Activated CD8-positive, alpha-beta memory T cell treated with anti-CD3 and anti-CD28 coated beads, Interleukin-2, amount 50 U/mL, for 24 hours (primary cell): ENCODE data around the gene SVIL.
A peak's percentile ranks its signal among the peaks of the same experiment; 100 is the strongest.

Experiments used
- DNase-seq: peaks from one replicate; pipeline ENCODE4 v3.0.0-alpha.2; 2020; ENCODE audit errors: extremely low read depth

Gene SVIL

GRCh38 chr10:29634764-29635625 lies at the start of gene SVIL:
TSS of gene SVIL (minus strand) at chr10:29634971. CDS start at chr10:29555058, 79,913 bp downstream.
- DNase-seq: no peak

GRCh38 chr10:29681676-29682448 lies 47.1 kb upstream of the SVIL start:
- no peak for DNase-seq

DNA sequence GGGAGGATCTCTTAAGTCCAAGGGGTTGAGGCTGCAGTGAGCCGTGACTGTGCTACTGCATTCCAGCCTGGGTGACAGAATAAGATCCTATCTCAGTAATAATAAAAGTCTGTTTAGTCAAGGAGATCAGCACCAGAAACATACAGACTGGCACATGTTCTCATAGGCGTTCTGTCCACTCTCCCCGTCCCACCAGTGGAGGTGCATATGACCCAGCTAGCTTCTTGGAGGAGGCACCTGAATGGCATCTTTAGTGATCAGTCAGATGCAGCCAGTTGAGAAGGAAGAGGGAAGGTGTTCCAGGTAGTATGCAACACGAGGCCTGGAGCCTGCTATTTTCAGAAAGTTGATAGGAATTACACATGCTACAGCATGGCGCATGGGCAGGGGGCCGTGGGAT lies 45.3 kb upstream of the SVIL start:
- DNase-seq: no peak

DNA sequence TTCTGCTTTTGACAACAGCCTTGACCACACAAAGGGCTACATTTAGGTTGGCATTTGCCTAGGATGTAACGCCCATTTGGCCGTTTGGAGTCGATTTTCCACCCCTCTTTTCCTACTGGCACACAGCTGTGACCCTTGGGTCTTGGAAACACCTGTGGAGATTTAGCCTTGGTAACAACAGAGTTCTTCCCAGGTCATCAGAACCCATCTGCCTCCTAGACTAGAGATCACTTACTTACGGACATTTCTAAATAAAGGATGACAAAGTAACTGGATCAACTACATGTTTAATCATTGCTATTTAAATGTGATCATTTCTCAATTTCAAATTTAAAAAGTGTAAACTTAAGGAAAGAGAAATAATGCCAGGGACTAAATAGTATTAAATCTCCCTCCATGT lies 42.0 kb upstream of the SVIL start:
- no peak for DNase-seq

GRCh38 chr10:29675984-29676383 lies 41.2 kb upstream of the SVIL start:
- no peak for DNase-seq

DNA sequence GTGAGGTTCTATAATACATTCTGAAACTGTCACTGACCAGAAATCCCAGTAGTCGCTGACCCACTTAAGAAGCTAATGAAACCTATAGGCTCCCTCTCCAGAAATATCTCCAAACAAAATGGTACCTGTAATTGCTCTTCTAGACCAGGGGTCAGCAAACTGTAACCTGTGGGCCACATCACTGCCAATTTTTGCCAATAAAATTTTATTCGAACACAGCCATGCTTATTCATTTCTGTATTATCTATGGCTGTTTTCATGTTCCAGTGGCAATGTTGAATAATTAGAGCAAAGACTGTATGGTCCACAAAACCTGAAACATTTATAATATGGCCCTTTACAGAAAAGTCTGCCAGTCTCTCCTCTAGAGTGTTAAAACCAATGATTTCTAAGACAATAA lies 37.2 kb upstream of the SVIL start:
- no peak for DNase-seq

- no peak for DNase-seq
Measured at GRCh38 chr10:29671228-29671780, 36.5 kb upstream of the SVIL start.

DNA sequence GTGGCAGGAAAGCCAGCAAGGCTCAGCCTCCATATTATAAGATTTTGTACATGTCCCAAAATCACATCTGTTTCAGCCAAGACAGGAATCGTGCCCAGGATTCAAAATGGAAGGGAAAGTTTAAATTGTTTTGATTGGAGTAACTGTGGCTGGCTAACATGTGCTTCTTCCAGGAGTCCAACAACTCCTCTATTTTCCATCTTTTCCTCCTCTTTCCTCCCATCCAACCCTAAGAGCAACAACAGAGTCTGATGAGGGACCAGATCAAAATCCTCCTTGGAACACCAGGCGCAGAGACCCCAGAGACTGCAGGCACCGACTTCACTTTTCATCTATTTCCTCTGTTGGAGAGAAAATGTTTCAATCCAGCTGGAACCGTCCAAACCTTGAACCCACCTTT lies 36.0 kb upstream of the SVIL start:
- DNase-seq: no peak

DNA sequence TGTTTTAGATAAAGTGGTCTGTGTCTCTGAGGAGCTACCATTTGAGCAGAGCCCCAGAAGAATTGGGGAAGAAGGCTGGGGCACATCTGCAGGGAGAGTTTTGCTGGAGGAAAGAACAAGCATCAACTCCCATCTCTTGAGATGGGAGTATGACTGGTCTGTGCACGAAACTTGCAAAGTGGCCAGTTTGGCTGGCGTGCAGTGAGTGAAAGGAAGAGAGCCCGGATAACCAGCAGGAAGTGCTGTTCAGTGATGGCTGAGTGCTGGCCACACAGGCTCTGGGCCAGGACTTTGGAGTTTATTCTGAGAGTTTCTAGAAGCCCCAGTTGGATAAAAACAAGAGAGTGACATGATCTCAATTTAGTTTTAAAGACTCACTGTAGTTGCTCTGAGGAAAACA lies 34.4 kb upstream of the SVIL start:
- no peak for DNase-seq

DNA sequence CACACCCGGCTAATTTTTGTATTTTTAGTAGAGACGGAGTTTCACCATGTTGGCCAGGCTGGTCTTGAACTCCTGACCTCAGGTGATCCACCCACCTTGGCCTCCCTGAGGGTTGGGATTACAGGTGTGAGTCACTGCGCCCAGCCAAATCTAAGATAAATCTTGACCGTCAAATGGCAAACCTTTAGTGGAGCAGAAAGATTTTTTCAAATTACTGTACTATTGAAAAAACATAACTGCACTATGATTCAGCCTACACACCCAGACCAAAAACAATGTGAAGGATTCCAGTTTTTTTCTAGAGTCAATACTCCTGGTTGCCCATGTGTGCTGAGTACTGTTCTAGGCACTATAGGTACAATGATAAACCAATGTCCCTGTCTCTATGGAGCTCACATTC lies 33.9 kb upstream of the SVIL start:
- no peak for DNase-seq

DNA sequence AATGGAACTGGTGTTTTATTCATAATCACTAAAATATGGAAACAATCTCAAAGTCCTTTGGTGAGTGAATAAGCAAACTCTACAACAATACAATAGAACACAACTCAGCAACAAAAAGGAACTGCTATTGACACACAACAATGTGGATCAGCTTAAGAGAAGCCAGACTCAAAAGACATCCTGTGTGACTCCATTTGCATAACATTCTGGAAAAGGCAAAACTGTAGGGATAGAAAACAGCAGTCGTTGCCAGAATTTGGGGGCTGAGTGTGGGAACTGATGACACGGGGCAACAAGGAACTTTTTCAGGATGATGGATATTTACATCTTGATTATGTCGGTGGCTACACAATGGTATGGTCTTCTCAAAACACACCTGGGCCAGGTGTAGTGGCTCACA lies 32.4 kb upstream of the SVIL start:
- DNase-seq: no peak

- DNase-seq: no peak
Measured at GRCh38 chr10:29666201-29666600, 31.4 kb upstream of the SVIL start.

DNA sequence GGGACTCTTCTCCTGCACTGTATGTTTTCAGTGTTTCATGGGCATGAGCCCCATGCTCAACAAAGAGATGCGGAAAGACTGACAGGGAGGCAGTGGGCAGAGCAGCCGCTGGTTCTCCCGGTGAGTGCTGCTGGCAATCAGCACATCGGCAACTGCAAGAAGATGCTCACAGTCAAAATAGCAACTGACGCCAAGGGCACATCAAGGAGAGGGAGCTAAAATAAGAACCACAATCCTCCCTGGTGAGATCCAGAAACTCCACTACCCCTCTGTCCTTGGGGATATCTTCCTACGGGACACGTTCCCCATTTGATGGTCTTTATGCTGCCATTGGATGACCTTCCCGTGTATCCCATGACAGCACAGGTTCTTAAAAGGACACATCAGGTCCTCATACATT lies 28.9 kb upstream of the SVIL start:
- no peak for DNase-seq

GRCh38 chr10:29658984-29659965 lies 24.5 kb upstream of the SVIL start:
- peak; percentile 51 for DNase-seq

DNA sequence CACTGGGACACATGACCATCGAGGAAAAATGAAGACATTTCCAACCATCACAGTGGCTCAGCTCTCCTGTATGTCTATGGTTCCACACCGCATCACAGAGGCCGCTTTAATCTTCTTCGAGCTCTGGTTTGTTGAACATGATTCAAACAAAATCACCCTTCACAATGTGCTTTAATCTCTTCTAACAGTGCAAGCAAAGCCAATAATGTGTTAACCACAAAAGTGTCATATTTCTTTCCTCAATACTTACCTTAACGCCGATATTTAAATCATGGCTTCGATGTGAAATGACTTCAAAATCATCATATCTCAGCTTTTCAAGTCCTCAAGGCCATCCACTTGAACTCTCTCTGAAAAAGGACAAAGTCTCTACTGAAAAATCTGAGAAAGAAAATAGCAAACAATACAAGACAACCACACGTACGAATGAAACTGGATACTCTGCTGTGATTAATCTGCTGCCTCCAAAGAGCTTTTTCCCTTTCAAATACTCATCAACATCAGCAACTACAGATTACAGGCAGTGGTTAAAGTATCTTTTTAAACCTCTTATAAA lies 23.0 kb upstream of the SVIL start:
- no peak for DNase-seq

GRCh38 chr10:29656451-29656992 lies 21.8 kb upstream of the SVIL start:
- DNase-seq: no peak

DNA sequence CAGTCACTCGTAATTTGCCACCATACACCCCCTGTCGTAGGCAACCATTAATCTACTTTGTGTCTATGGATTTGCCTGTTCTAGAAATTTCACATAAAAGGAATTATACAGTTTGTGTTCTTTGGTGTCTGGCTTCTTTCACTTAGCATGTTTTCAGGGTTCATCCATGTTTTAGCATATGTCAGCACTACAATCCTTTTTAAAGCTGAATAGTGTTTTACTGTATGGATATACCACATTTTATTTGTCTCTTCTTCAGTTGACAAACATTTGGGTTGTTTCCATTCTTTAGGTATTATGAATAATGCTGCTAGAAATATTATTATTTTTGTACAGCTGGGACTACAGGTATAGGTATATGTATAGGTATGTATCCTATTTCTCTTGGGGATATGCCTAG lies 17.4 kb upstream of the SVIL start:
- DNase-seq: no peak

- DNase-seq: no peak
Measured at GRCh38 chr10:29651767-29652166, 17.0 kb upstream of the SVIL start.

- no peak for DNase-seq
Measured at GRCh38 chr10:29650552-29650944, 15.8 kb upstream of the SVIL start.

- DNase-seq: no peak
Measured at GRCh38 chr10:29649561-29650551, 15.1 kb upstream of the SVIL start.
